ENCODE data around the gene HNRNPD. TPM values are rescaled to one million over a fixed set of nuclear protein-coding genes. Genes with fewer than 3 reads are reported as not detected.

HNRNPD gene
- total and polyA plus RNA-seq, 10 of the 15 experiments (the other 5 are each of a cell fraction or from before 2014, with no cell fraction given): 76.6 to 882 (median 265) TPM

GRCh38 chr4:82381235-82381634 lies 7.4 kb upstream of the HNRNPD start:
- no peak overlapping the region for H3K4me2 ChIP-seq (ENCODE audit: control insufficient read depth, insufficient read depth)
- H2AFZ ChIP-seq (ENCODE audit: control insufficient read depth, low read depth, low read length): no peak overlapping the region
- ChIA-PET RAD21 (ENCODE audit: unreplicated experiment) (no interaction called here), CTCF (interaction anchor here (1.9 kb wide), 1 partner anchor 21 kb away, joined by 7 read pairs; no protein-coding TSS in a partner anchor), SMC1A (ENCODE audit: uncharacterized antibody, unreplicated experiment) (interaction anchor here (1.0 kb wide), 1 partner anchor 19 kb away, joined by 3 read pairs; no protein-coding TSS in a partner anchor), POLR2A (interaction anchor here (1.2 kb wide), 1 partner anchor 48 kb away, joined by 7 read pairs; the partner anchor contains the start of gene HNRNPDL)
- no peak for ATAC-seq
- H3K9me3 ChIP-seq (replicated peaks; ENCODE audit: control insufficient read depth, insufficient read depth, low read length): peaks cover 2% of the 10 kb centered on the region; the same call in 2 of the 3 replicates
- H3K36me3 ChIP-seq (ENCODE audit: control insufficient read depth in 2 of 2, insufficient read depth in 2 of 2, low read length in 1 of 2): no peaks in the 10 kb centered on the region
- H3K27me3 ChIP-seq (replicated peaks in 1 of 2; ENCODE audit: control insufficient read depth in 2 of 2, insufficient read depth in 2 of 2, low read length in 1 of 2): no peaks in the 10 kb centered on the region
- WGBS (ENCODE audit: insufficient coverage, insufficient replicate concordance, low lambda C conversion rate, missing lambda C conversion rate): 80% methylated on average over 3 of the region's 3 CpGs
- no peak overlapping the region for H3K27ac ChIP-seq (ENCODE audit: control insufficient read depth, insufficient read depth)
- in situ Hi-C loops (cut with MboI) (no loop called here), intact Hi-C loops (cut with micrococcal nuclease; ENCODE audit: unreplicated experiment) (no loop called here)
- no peaks in the 10 kb centered on the region for H4K20me1 ChIP-seq (ENCODE audit: control insufficient read depth, insufficient read depth)
- H3K4me1 ChIP-seq (ENCODE audit: control insufficient read depth, insufficient read depth, low read length): peaks cover 3% of the 10 kb centered on the region
- TF ChIP-seq YY1 (IDR thresholded peaks at IDR 0.05; ENCODE audit: low read depth, low read length) (no peak), POLR2AphosphoS5 (IDR thresholded peaks at IDR 0.05; ENCODE audit: low read length) (no peak), HSF1 (IDR thresholded peaks at IDR 0.05; ENCODE audit: low read depth, low read length) (no peak), JUND (IDR thresholded peaks at IDR 0.05; ENCODE audit: low read depth, low read length) (no peak), ZBTB40 (IDR thresholded peaks at IDR 0.05; ENCODE audit: borderline replicate concordance) (no peak), TCF3 (IDR thresholded peaks at IDR 0.05; ENCODE audit: borderline replicate concordance, insufficient read depth, low read depth, low read length) (no peak), ATF2 (IDR thresholded peaks at IDR 0.05; ENCODE audit: low read length) (no peak), MYC (IDR thresholded peaks at IDR 0.05; ENCODE audit: insufficient read depth, insufficient read length, insufficient replicate concordance, low read length, severe bottlenecking) (no peak), TBL1XR1 (IDR thresholded peaks at IDR 0.05; ENCODE audit: low read depth, low read length) (no peak), CEBPZ (IDR thresholded peaks at IDR 0.05; ENCODE audit: low read depth, low read length) (no peak), SREBF1 (IDR thresholded peaks at IDR 0.05; ENCODE audit: low read length) (no peak)
- FAIRE-seq: no peak
- H3K79me2 ChIP-seq (ENCODE audit: control insufficient read depth, insufficient read depth, low read length): peaks cover 6% of the 10 kb centered on the region
- no peak for DNase-seq (ENCODE audit: low read depth, low spot score)
- no TSS peak for BruUV-seq (replicated peaks)
- no peak overlapping the region for H3K9ac ChIP-seq (ENCODE audit: control insufficient read depth, insufficient read depth, low read length)
- no peak overlapping the region for H3K4me3 ChIP-seq
